Measurements from ENCODE around the gene NUP214.
"Not testable (repeated sequence)": the region's sequence is repeated elsewhere in the genome, so short reads cannot be mapped to it uniquely, and the experiment has no call there.

Gene NUP214

DNA sequence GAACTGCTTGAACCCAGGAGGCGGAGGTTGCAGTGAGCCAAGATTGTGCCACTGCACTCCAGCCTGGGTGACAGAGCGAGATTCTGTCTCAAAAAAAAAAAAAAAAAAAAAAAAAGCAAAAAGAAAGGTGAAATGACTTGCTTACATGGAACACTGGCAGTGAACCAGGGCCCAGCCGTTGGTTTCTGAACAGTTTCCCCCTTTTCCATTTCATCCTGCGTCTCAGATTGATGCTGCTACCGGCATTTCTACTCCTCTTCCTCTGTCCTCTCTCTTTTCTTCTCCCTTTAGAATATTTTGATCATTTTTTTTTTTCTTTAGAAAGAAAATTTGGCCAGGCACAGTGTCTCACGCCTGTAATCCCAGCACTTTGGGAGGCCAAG, 10.0 kb upstream of the NUP214 start:
- in situ Hi-C loops (cut with HindIII; ENCODE audit: low sequenced_read_pairs) = not testable (repeated sequence)

GRCh38 chr9:131116281-131117120, 8.9 kb upstream of the NUP214 start:
- in situ Hi-C loops (cut with HindIII; ENCODE audit: low sequenced_read_pairs) = no loop called here

DNA sequence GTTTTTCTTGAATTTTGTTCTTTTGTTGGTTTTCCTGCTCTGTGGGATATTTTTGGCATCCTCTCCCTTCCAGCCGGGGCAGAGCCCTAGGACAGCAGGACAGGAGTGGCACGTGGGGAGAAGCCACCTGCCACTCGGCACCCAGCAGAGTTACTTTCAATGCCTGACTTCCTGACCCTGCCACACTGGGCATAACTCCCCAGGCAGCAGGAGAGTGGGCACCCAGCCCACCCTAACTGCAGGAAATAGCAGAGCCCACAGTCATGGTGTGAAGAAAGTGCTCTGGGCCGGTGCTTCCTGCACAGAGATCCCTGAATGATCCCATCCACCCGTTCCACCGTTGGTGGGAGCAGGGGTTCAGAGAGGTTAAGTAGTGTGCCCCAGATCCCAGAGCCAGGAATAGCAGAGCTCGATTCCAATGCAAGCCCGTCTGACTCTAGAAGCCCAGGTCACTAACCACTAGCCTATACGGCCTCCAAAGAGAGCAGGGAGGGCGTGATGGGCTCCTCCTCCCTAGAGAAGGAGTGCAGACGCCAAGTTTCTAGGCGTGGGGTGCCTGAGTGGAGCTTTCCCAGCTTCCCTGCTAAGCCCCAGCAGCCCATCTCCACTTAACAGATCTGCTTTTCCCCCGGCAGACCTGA, 8.1 kb upstream of the NUP214 start:
- in situ Hi-C loops (cut with HindIII; ENCODE audit: low sequenced_read_pairs) = no loop called here

DNA sequence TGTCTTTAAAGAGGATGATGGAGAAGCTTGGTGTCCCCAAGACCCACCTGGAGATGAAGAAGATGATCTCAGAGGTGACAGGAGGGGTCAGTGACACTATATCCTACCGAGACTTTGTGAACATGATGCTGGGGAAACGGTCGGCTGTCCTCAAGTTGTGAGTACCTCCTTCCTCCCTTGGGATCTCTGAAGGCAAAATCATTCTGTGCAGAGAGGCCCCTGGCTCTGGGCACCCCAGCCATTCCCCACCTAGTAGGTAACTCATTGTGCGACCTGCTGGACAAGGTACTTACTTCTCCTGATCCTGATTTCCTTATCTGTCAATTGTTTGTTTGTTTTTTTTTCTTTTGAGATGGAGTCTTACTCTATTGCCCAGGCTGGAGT, 7.6 kb upstream of the NUP214 start:
- in situ Hi-C loops (cut with HindIII; ENCODE audit: low sequenced_read_pairs) = no loop called here

DNA sequence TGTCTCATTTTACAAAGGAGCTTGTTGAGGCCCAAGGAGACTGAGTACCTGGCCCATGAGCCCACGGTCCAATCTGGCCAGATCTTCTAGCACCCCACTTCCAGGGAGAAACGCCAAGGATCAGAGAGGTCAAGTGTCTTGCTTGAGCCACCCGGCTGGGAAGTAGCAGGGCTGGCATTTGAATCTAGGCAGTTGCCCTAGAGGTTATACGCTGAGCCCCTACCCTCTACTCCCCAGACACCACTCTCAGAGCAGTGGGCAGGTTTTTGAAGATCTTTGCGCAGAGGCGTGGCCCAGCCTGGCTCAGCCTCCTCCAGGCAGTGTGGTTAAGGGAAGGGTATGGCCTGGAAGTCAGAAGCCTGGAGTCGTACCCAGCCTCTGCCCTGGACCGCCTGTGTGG, 5.8 kb upstream of the NUP214 start:
- in situ Hi-C loops (cut with HindIII; ENCODE audit: low sequenced_read_pairs) = no loop called here

GRCh38 chr9:131120620-131121228, 4.7 kb upstream of the NUP214 start:
- in situ Hi-C loops (cut with HindIII; ENCODE audit: low sequenced_read_pairs) = no loop called here

GRCh38 chr9:131121346-131121745, 4.0 kb upstream of the NUP214 start:
- in situ Hi-C loops (cut with HindIII; ENCODE audit: low sequenced_read_pairs) = no loop called here

DNA sequence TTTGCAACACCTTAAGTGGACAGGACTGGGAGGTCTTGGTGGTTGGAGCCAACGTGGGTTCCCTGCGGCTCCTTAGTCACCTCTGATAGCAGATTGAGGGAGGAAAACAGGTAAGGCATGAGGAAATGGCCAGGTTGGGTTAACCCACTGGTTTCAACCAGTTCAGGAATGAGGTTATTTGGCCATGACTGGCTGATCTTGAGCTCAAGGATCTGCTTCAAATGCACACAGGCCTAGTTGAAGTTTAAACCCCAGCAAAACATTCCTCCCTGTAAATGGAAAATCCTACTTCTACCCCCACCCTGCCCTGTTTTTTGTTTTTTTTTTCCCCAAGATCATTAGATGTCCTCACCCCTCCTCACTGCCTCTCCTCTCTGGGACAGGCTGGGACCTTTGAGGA, 3.2 kb upstream of the NUP214 start:
- in situ Hi-C loops (cut with HindIII; ENCODE audit: low sequenced_read_pairs) = no loop called here

- in situ Hi-C loops (cut with HindIII; ENCODE audit: low sequenced_read_pairs) = no loop called here
Observed at GRCh38 chr9:131125038-131125287, 423 bp upstream of the NUP214 start.

GRCh38 chr9:131126059-131126426, 657 bp downstream of the NUP214 start:
- in situ Hi-C loops (cut with HindIII; ENCODE audit: low sequenced_read_pairs) = no loop called here

GRCh38 chr9:131129183-131129582, 3.8 kb downstream of the NUP214 start:
- in situ Hi-C loops (cut with HindIII; ENCODE audit: low sequenced_read_pairs) = no loop called here

DNA sequence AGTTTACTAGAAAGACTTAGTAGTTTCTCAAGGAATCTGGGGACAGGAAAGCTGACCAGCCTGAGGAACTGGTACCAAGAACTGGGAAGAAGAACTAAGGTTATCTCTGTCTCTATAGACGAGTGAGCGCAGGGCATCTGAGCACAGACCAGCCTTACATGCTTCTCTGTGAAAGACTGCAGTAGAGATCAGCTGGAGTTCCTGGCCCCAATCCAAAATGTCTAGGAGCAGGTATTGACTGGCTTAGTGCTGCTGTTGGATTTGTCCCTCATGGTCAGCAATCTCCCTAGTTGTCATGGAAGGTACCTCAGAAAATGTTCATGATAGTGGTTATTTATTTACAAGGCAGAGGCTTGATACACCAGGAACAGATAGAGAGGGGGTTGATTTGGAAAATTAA, 13.3 kb downstream of the NUP214 start:
- in situ Hi-C loops (cut with HindIII; ENCODE audit: low sequenced_read_pairs) = no loop called here

DNA sequence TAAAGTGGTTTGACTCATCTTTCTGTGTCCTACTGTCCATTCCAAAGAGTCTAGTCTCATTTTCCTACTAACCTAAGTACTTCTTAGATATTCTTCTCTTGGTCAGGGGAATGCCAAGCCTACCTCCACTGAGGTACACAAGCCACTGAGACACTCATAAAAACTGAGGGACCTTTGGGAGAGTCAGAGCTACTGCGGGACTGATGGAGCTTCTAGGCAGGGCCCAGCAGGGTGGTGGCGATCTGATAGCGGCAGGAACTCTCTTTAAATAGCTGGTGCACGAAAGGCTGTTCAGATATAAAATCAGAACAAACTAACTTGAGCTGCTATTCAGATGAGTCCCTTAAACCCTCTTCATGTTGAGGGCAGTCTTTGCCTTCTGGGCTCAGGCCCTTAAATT, 14.7 kb downstream of the NUP214 start:
- in situ Hi-C loops (cut with HindIII; ENCODE audit: low sequenced_read_pairs) = no loop called here

- in situ Hi-C loops (cut with HindIII; ENCODE audit: low sequenced_read_pairs) = no loop called here
Observed at GRCh38 chr9:131140550-131140949, 15.2 kb downstream of the NUP214 start.

GRCh38 chr9:131142160-131142559, 16.8 kb downstream of the NUP214 start:
- in situ Hi-C loops (cut with HindIII; ENCODE audit: low sequenced_read_pairs) = no loop called here

- in situ Hi-C loops (cut with HindIII; ENCODE audit: low sequenced_read_pairs) = no loop called here
Observed at GRCh38 chr9:131144201-131144600, 18.8 kb downstream of the NUP214 start.

- in situ Hi-C loops (cut with HindIII; ENCODE audit: low sequenced_read_pairs) = no loop called here
Observed at GRCh38 chr9:131145245-131145644, 19.9 kb downstream of the NUP214 start.

DNA sequence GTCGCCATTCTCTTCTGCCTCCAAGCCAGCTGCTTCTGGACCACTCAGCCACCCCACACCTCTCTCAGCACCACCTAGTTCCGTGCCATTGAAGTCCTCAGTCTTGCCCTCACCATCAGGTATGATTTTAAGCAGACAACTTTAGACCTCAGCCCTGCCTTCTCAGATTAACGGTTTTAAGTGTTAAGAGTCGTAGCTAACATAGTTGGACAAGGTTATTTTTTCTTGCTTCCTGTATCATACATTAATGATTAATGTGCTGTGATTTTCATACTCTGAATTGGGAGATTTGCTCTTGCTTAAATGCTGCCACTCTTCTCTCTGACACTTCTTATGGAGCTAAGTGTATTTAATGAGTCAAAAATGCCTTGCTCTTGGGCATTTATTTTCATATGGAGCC, 20.8 kb downstream of the NUP214 start:
- in situ Hi-C loops (cut with HindIII; ENCODE audit: low sequenced_read_pairs) = no loop called here

GRCh38 chr9:131148276-131148675, 22.9 kb downstream of the NUP214 start:
- in situ Hi-C loops (cut with HindIII; ENCODE audit: low sequenced_read_pairs) = no loop called here

- in situ Hi-C loops (cut with HindIII; ENCODE audit: low sequenced_read_pairs) = no loop called here
Observed at GRCh38 chr9:131148966-131149687, 23.7 kb downstream of the NUP214 start.

GRCh38 chr9:131149688-131150053, 24.3 kb downstream of the NUP214 start:
- in situ Hi-C loops (cut with HindIII; ENCODE audit: low sequenced_read_pairs) = no loop called here

DNA sequence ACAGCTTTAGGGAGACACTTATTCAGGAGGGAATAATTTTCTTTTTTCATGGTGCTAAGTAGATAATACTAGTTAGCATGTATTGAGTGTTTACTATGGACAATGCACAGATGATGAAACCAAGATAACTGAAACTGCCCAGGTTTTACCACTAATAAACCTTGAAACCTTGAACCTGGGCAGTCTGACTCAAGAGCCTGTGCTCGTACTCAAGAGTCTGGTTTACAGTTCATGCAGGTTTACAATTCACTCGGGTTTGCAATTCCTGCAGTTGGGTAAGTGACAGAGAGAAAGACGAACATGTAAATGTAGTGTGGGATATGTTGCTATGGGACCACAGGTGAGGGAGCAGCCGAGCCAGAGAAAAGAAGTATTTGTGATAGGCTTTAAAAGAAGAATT, 28.2 kb downstream of the NUP214 start:
- in situ Hi-C loops (cut with HindIII; ENCODE audit: low sequenced_read_pairs) = no loop called here

Data from DLD1 (cell line).